Activated T-cell treated with anti-CD3 and anti-CD28 coated beads for 1 hour (primary cell): ENCODE measurements around the gene LONP1.

ENCODE experiments used
- DNase-seq: peaks from one replicate; pipeline ENCODE4 v3.0.0-alpha.2; 2020; ENCODE audit warnings: low read depth

LONP1 gene

DNA sequence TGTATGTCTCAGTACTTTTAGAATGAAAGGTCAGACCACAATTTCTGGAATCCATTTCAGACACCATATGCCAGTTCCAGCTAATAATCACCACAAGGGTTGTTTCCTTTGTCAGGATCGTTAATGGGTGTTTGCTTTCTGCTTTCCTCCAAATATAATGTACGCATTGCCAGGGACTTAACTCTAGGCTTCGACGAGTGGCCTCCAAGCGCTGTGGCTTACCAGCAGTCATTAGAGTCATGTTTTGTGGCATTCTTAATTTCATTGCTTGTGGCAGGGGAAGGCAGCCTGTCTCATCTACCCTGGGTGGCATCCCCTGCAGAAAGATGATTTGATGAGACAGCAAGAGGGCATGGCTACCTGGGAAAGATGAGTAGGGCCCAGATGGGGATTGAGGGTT is 74.5 kb downstream of the LONP1 start:
- DNase-seq: no peak

DNA sequence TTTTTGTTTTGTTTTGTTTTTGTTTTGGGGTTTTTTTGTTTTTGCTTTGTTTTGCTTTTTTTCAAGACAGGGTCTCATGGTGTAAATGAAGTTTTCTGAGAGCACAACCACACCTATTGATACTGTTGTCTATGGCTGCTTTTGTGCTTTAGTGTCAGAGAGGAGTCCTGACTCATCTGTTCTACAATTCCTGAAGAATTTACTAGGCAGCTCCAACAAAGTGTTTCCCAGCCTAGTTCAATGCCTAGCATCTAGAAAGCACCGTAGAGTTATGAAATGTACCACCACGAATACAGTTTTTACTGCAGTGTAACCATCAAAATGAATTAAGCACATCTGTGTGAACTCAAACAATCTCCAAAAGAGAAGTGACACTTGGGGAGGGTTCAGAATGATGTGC is 75.9 kb downstream of the LONP1 start:
- DNase-seq: no peak

DNA sequence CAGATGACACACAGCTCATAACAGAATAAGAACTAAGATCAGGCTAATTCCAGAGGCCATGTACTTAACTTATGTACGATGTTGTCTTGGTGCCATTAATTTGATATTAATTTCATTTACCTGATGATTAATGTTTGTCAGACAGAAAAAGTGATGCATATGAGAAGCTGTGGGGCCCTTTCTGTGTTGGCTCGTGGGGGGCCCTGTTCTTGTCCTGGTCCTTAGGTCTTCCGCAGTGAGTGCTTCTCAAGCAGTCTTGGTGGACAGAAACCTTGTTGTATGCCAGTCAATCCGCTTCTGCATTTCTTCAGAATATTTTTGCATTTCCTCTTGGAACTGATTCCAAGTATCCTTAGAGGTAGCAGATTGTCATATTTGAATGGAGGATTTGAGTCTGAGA is 76.9 kb downstream of the LONP1 start:
- DNase-seq: no peak

DNA sequence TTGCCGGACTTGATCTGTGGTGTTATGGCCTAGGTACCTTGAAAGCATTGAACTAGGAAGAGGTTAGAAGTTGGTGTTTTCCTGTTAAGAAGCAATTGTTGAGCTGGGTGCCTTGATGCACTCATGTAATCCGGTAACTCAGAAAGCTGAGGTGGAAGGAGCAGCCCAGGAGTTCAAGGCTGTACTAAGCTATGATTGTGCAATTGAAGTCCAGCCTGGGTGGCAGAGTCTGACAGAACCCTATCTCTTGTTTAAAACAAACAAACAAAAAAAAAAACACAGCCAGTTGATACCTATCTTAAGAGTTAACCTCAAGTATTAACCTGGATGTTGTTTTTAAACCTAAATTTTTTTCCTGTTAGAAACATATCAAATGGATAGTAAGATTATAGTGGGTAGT is 77.7 kb downstream of the LONP1 start:
- DNase-seq: no peak
